Sigmoid colon (tissue), 4 donors: Measurements from ENCODE around the gene ZNF408.

Experiments
- EP300 ChIP-seq, 4 donors: sonication (generic); formaldehyde crosslinking; IDR thresholded peaks; one replicate each; pipeline ENCODE4 v1.6.1; 2017; ENCODE audit warnings: antibody characterized with exemption in 4 of 4
- POLR2A ChIP-seq, 2 donors: fragments of 450-650 bp; IDR thresholded peaks; one replicate each; pipeline ENCODE4 v1.6.1; 2016; ENCODE audit warnings: antibody characterized with exemption in 2 of 2, mild to moderate bottlenecking in 2 of 2, moderate library complexity in 2 of 2
- POLR2AphosphoS5 ChIP-seq, 4 donors: sonication (generic); formaldehyde crosslinking; IDR thresholded peaks; one replicate each; pipeline ENCODE4 v1.6.1; 2017; ENCODE audit warnings: antibody characterized with exemption in 4 of 4
- TF ChIP-seq, protein P1 (sequence below), 4 experiments: fragments of 450-650 bp in 3 of 4; fragments of 200-600 bp in 1 of 4; IDR thresholded peaks; one replicate each; pipeline ENCODE4 v1.5.1; 2016 to 2019; ENCODE audit warnings: antibody characterized with exemption in 4 of 4, mild to moderate bottlenecking in 3 of 4, moderate library complexity in 2 of 4

DNA sequence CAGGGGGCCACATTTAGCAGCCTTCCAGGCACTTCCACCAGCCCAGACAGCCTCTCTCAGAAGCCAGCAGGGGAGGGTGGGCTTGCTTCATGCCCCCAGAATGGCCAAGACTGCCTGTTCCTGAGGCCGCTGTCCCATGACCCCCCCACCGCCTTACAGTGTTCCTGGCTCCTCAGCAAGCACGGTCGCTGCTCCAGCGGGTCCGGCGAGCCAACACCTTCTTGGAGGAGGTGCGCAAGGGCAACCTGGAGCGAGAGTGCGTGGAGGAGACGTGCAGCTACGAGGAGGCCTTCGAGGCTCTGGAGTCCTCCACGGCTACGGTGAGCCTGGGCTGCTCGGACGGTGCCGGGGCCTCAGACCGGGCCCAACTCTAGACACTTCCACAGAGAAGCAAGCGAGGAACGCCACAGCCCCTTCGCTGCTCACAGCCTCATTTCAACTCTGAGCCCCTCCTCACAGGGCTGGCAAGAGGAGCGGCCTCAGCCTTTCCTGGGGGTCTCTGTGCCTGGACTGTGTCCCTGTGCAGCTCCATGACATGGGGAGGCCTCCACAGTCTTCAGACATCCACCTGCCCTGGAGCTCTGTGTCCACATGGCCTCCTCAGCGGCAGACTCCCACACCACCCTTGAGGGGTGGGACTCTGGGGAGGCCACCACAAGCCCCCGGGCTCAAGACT lies 18.9 kb downstream of the ZNF408 start:
- TF ChIP-seq, protein P1, sequence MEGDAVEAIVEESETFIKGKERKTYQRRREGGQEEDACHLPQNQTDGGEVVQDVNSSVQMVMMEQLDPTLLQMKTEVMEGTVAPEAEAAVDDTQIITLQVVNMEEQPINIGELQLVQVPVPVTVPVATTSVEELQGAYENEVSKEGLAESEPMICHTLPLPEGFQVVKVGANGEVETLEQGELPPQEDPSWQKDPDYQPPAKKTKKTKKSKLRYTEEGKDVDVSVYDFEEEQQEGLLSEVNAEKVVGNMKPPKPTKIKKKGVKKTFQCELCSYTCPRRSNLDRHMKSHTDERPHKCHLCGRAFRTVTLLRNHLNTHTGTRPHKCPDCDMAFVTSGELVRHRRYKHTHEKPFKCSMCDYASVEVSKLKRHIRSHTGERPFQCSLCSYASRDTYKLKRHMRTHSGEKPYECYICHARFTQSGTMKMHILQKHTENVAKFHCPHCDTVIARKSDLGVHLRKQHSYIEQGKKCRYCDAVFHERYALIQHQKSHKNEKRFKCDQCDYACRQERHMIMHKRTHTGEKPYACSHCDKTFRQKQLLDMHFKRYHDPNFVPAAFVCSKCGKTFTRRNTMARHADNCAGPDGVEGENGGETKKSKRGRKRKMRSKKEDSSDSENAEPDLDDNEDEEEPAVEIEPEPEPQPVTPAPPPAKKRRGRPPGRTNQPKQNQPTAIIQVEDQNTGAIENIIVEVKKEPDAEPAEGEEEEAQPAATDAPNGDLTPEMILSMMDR (IDR thresholded peaks at IDR 0.05): no peak
- no peak for TF ChIP-seq EP300 (IDR thresholded peaks at IDR 0.05)
- TF ChIP-seq POLR2AphosphoS5 (IDR thresholded peaks at IDR 0.05): no peak
- TF ChIP-seq POLR2A (IDR thresholded peaks at IDR 0.05): no peak
